HG03521 (cell line): Measurements from ENCODE around the gene ZNRF3.
"Not testable (repeated sequence)": the region's sequence is repeated elsewhere in the genome, so short reads cannot be mapped to it uniquely, and the experiment has no call there.

Experiments
- ATAC-seq: cut with Tn5 transposase; IDR thresholded peaks from one replicate; pipeline ENCODE4 v1.9.1; 2021; ENCODE audit warnings: mild to moderate bottlenecking, moderate library complexity; ENCODE audit not compliant: unreplicated experiment

ZNRF3 gene

GRCh38 chr22:28883917-28884746, 760 bp downstream of the ZNRF3 start:
- ATAC-seq = peak; percentile 21

- ATAC-seq = no peak
Measured at GRCh38 chr22:28884747-28885350, 1.5 kb downstream of the ZNRF3 start.

- ATAC-seq = no peak
Measured at GRCh38 chr22:28885939-28886338, 2.6 kb downstream of the ZNRF3 start.

- not testable (repeated sequence) for ATAC-seq
Measured at GRCh38 chr22:28886679-28887078, 3.3 kb downstream of the ZNRF3 start.

- ATAC-seq = no peak
Measured at GRCh38 chr22:28887725-28888459, 4.5 kb downstream of the ZNRF3 start.

GRCh38 chr22:28889478-28890024, 6.2 kb downstream of the ZNRF3 start:
- ATAC-seq = no peak

GRCh38 chr22:28891156-28891733, 7.9 kb downstream of the ZNRF3 start:
- no peak for ATAC-seq

GRCh38 chr22:28892175-28892731, 8.9 kb downstream of the ZNRF3 start:
- ATAC-seq = no peak

- no peak for ATAC-seq
Measured at GRCh38 chr22:28893810-28894209, 10.4 kb downstream of the ZNRF3 start.

- ATAC-seq = no peak
Measured at GRCh38 chr22:28894334-28894733, 11.0 kb downstream of the ZNRF3 start.

GRCh38 chr22:28894807-28895206, 11.4 kb downstream of the ZNRF3 start:
- no peak for ATAC-seq

GRCh38 chr22:28896611-28897010, 13.2 kb downstream of the ZNRF3 start:
- no peak for ATAC-seq

- no peak for ATAC-seq
Measured at GRCh38 chr22:28898233-28898629, 14.9 kb downstream of the ZNRF3 start.

- no peak for ATAC-seq
Measured at GRCh38 chr22:28899199-28899853, 16.0 kb downstream of the ZNRF3 start.

GRCh38 chr22:28900379-28900925, 17.1 kb downstream of the ZNRF3 start:
- no peak for ATAC-seq

- ATAC-seq = no peak
Measured at GRCh38 chr22:28902490-28902889, 19.1 kb downstream of the ZNRF3 start.

GRCh38 chr22:28903080-28903479, 19.7 kb downstream of the ZNRF3 start:
- no peak for ATAC-seq

GRCh38 chr22:28903729-28904128, 20.4 kb downstream of the ZNRF3 start:
- no peak for ATAC-seq

GRCh38 chr22:28904211-28904896, 21.0 kb downstream of the ZNRF3 start:
- ATAC-seq = no peak
